B cell (primary cell): Measurements from ENCODE around the gene UMAD1. TPM values are rescaled to one million over a fixed set of nuclear protein-coding genes. Genes with fewer than 3 reads are reported as not detected.

Experiments
- ATAC-seq: fragments of 200-7000 bp; cut with Tn5 transposase; one replicate; pipeline ENCODE4 v1.10.0; 2021; ENCODE audit warnings: low read depth, mild to moderate bottlenecking, moderate number of reproducible peaks, moderate library complexity
- CTCF ChIA-PET: fragments of 350-600 bp; sonication (Branson Sonifier 250); formaldehyde crosslinking; loops from one replicate; lab custom pipeline; 2021; ENCODE audit warnings: antibody characterized with exemption, inconsistent platforms; lab: Charles Lee
- POLR2A ChIA-PET: fragments of 350-600 bp; sonication (Branson Sonifier 250); formaldehyde crosslinking; loops from one replicate; lab custom pipeline; 2021; ENCODE audit warnings: antibody characterized with exemption; lab: Charles Lee
- DNase-seq: peaks from one replicate; pipeline ENCODE4 v3.0.0; 2013
- H2AFZ ChIP-seq: 2 replicates; pipeline ENCODE4 v1.6.1; 2012; ENCODE audit warnings: mild to moderate bottlenecking, low read depth, low read length; ENCODE audit not compliant: insufficient read depth, poor library complexity, severe bottlenecking
- H3K27ac ChIP-seq, 2 donors: 1 replicate in 1 of 2; 2 replicates in 1 of 2; pipeline ENCODE4 v1.5.1; 2012 to 2013; ENCODE audit warnings: low read length in 2 of 2, mild to moderate bottlenecking in 2 of 2, moderate library complexity in 1 of 2
- H3K27me3 ChIP-seq, 4 experiments: fragments of 200-600 bp in 1 of 4; sonication (generic) in 1 of 4; replicated peaks in 1 of 4; 1 replicate in 2 of 4; 2 replicates in 2 of 4; pipeline versions ENCODE4 v1.6.1 to v1.7.0; 2013 to 2016; ENCODE audit warnings: low read length in 3 of 4, mild to moderate bottlenecking in 2 of 4, mixed read lengths in 1 of 4, moderate library complexity in 1 of 4; ENCODE audit not compliant: insufficient read depth in 4 of 4, control insufficient read depth in 3 of 4; ENCODE audit errors: control extremely low read depth in 1 of 4
- H3K36me3 ChIP-seq, 2 experiments: replicated peaks in 1 of 2; 1 replicate in 1 of 2; 2 replicates in 1 of 2; pipeline versions ENCODE4 v1.6.1 to v1.7.1; 2013; ENCODE audit warnings: low read length in 1 of 2; ENCODE audit not compliant: insufficient read depth in 2 of 2, control insufficient read depth in 1 of 2; ENCODE audit errors: control extremely low read depth in 1 of 2, extremely low read depth in 1 of 2
- H3K4me1 ChIP-seq, 2 donors: fragments of 200-600 bp in 1 of 2; sonication (generic) in 1 of 2; 1 replicate in 1 of 2; 2 replicates in 1 of 2; pipeline versions ENCODE4 v1.5.1 to v1.6.1; 2013 to 2017; ENCODE audit warnings: low read length in 2 of 2; ENCODE audit not compliant: control insufficient read depth in 2 of 2, insufficient read depth in 2 of 2
- H3K4me2 ChIP-seq: replicated peaks from 2 replicates; pipeline ENCODE3; 2012; ENCODE audit warnings: mild to moderate bottlenecking, low read depth, low read length; ENCODE audit not compliant: poor library complexity, severe bottlenecking
- H3K4me3 ChIP-seq, 5 experiments: fragments of 200-600 bp in 1 of 5; sonication (generic) in 1 of 5; 1 replicate in 3 of 5; 2 replicates in 2 of 5; pipeline versions ENCODE4 v1.5.1 to v1.7.0; 2011 to 2016; ENCODE audit warnings: low read length in 4 of 5, mild to moderate bottlenecking in 4 of 5, low read depth in 2 of 5, control low read depth in 1 of 5, moderate library complexity in 1 of 5; ENCODE audit not compliant: insufficient read depth in 1 of 5; ENCODE audit errors: control extremely low read depth in 1 of 5, extremely low read depth in 1 of 5
- H3K79me2 ChIP-seq: fragments of 200-600 bp; sonication (generic); one replicate; pipeline ENCODE4 v1.6.0; 2016; ENCODE audit warnings: low read length; ENCODE audit not compliant: control insufficient read depth, insufficient read depth
- H3K9ac ChIP-seq: fragments of 200-600 bp; sonication (generic); 2 replicates; pipeline ENCODE4 v1.6.1; 2017; ENCODE audit warnings: mild to moderate bottlenecking, low read length, moderate library complexity
- H3K9me3 ChIP-seq, 3 donors: one replicate each; pipeline versions ENCODE4 v1.6.1 to v1.7.1; 2013; ENCODE audit warnings: low read length in 2 of 3; ENCODE audit not compliant: control insufficient read depth in 2 of 3, insufficient read depth in 1 of 3; ENCODE audit errors: control extremely low read depth in 1 of 3
- H4K20me1 ChIP-seq: 2 replicates; pipeline ENCODE4 v1.6.0; 2012; ENCODE audit warnings: mild to moderate bottlenecking, low read length; ENCODE audit not compliant: insufficient read depth, control insufficient read depth, poor library complexity, severe bottlenecking
- H3K27ac Mint-ChIP-seq: one replicate; pipeline ENCODE4 v1.8.0; 2021; ENCODE audit warnings: mixed read lengths
- H3K27me3 Mint-ChIP-seq: one replicate; pipeline ENCODE4 v1.8.0; 2021; ENCODE audit warnings: mixed read lengths
- H3K4me1 Mint-ChIP-seq: one replicate; pipeline ENCODE4 v1.8.0; 2021; ENCODE audit warnings: mixed read lengths
- H3K4me3 Mint-ChIP-seq: one replicate; pipeline ENCODE4 v1.8.0; 2021; ENCODE audit warnings: mixed read lengths
- H3K9me3 Mint-ChIP-seq: one replicate; pipeline ENCODE4 v1.8.0; 2022; ENCODE audit warnings: mixed read lengths; ENCODE audit not compliant: insufficient read depth
- EZH2 ChIP-seq: IDR thresholded peaks from 2 replicates; pipeline ENCODE4 v1.6.1; 2012; ENCODE audit warnings: borderline replicate concordance, low read depth, mild to moderate bottlenecking, moderate library complexity, low read length; ENCODE audit not compliant: insufficient read depth, poor library complexity, severe bottlenecking
- WGBS: methylation state at CpG from one replicate; pipeline ENCODE4 v1.1.5; 2013; ENCODE audit warnings: missing lambda C conversion rate; ENCODE audit not compliant: insufficient coverage; 5-methylcytosine and 5-hydroxymethylcytosine counted together
- intact Hi-C: fragments of 100-400 bp; cut with micrococcal nuclease; formaldehyde crosslinking; loops from one replicate; pipeline ENCODE4 v1.10.0; 2022
- polyA plus RNA-seq: library from polyadenylated mRNA; depleted of rRNA; stranded (reverse); fragments of >200 nt; gene quantifications from 2 replicates; pipeline ENCODE4 v1.2.3, GENCODE V29; 2012
- total RNA-seq, 2 donors: library from RNA; stranded (reverse); fragments of 120-200 nt in 1 of 2; gene quantifications; 1 replicate in 1 of 2; 2 replicates in 1 of 2; pipeline versions ENCODE4 v1.2.3 to v1.2.4, GENCODE V29; 2013 to 2022
- TF ChIP-seq, protein P1 (sequence below): fragments of 200-600 bp; IDR thresholded peaks from one replicate; pipeline ENCODE4 v1.8.0; 2022; ENCODE audit warnings: antibody characterized with exemption, mild to moderate bottlenecking

Gene UMAD1
- total and polyA plus RNA-seq, 2 donors (not counting 1 experiment from before 2014, with no cell fraction given), result 11.6 to 25.9 TPM

DNA sequence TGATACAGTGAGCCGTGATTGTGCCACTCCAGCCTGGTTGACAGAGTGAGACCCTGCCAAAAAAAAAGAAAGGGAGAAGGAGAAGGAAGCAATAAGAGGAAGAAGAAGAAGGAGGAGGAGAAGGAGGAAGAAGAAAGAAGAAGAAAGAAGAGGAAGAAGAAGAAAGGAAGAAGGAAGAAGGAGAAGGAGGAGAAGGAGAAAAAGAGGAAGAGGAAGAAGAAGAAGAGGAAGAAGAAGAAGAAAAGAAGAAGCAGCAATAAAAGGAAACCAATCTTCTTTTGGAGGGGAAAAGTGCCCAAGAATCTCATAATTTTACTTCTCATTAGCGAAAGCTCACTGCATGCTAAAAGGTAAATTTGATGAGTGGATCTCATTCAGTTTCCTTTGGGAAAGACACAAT, 242.3 kb downstream of the UMAD1 start:
- Mint-ChIP-seq H3K9me3 (no peaks in the 10 kb centered on the region), H3K4me3 (no peak overlapping the region), H3K27me3 (no peaks in the 10 kb centered on the region), H3K27ac (peak overlapping the region; percentile 86), H3K4me1 (peaks cover 6% of the 10 kb centered on the region)
- Histone ChIP-seq H3K36me3 (no peaks in the 10 kb centered on the region), H3K27ac (peak overlapping the region in 1 of 2 donors; percentile 64), H3K4me3 (no peak overlapping the region), H3K79me2 (no peaks in the 10 kb centered on the region), H3K27me3 (no peaks in the 10 kb centered on the region), H3K9me3 (no peaks in the 10 kb centered on the region), H3K4me2 (no peak overlapping the region), H3K4me1 (peaks cover 15 to 20% of the 10 kb centered on the region in 2 donors), H2AFZ (no peak overlapping the region), H3K9ac (no peak overlapping the region), H4K20me1 (no peaks in the 10 kb centered on the region)
- ChIA-PET POLR2A (no interaction called here), CTCF (interaction anchor here (1.0 kb wide), 1 partner anchor 9 kb away, joined by 3 read pairs; no protein-coding TSS in a partner anchor)
- intact Hi-C loops, result no loop called here
- TF ChIP-seq, protein P1, sequence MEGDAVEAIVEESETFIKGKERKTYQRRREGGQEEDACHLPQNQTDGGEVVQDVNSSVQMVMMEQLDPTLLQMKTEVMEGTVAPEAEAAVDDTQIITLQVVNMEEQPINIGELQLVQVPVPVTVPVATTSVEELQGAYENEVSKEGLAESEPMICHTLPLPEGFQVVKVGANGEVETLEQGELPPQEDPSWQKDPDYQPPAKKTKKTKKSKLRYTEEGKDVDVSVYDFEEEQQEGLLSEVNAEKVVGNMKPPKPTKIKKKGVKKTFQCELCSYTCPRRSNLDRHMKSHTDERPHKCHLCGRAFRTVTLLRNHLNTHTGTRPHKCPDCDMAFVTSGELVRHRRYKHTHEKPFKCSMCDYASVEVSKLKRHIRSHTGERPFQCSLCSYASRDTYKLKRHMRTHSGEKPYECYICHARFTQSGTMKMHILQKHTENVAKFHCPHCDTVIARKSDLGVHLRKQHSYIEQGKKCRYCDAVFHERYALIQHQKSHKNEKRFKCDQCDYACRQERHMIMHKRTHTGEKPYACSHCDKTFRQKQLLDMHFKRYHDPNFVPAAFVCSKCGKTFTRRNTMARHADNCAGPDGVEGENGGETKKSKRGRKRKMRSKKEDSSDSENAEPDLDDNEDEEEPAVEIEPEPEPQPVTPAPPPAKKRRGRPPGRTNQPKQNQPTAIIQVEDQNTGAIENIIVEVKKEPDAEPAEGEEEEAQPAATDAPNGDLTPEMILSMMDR, result peak; percentile 22
- no peak for TF ChIP-seq EZH2
- 100% methylated on average over 1 of the region's 2 CpGs for WGBS
- no peak for ATAC-seq
- DNase-seq, result no peak

DNA sequence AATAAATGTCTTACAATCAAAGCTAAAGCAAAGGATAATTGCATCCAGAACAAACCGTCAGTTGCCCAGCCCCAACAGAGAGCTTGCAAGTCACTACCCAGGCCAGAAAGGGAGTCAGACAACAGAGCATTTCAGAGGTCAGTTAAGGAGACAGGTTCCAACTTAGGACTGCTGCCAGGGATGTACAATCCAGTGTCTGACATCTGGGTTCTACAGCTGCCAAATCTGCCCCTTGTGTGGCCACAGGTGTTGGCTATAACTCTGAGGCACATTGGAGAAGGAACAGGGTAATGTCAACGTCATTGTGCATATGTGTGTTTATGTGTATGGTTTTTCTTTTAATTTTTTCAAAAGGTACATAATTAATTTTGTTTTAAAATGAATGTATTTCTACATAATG, 242.8 kb downstream of the UMAD1 start:
- Mint-ChIP-seq H3K27me3 (no peaks in the 10 kb centered on the region), H3K4me3 (no peak overlapping the region), H3K27ac (no peak overlapping the region), H3K4me1 (peaks cover 6% of the 10 kb centered on the region), H3K9me3 (no peaks in the 10 kb centered on the region)
- intact Hi-C loops, result no loop called here
- Histone ChIP-seq H2AFZ (no peak overlapping the region), H3K36me3 (no peaks in the 10 kb centered on the region), H3K4me3 (no peak overlapping the region), H3K27me3 (no peaks in the 10 kb centered on the region), H3K9ac (no peak overlapping the region), H3K9me3 (no peaks in the 10 kb centered on the region), H3K4me1 (peaks cover 15 to 20% of the 10 kb centered on the region in 2 donors), H4K20me1 (no peaks in the 10 kb centered on the region), H3K4me2 (peak overlapping the region; percentile 3), H3K27ac (peak overlapping the region in 1 of 2 donors; percentile 64), H3K79me2 (no peaks in the 10 kb centered on the region)
- DNase-seq (no peak), ATAC-seq (no peak)
- ChIA-PET CTCF (interaction anchor here (1.0 kb wide), 1 partner anchor 10 kb away, joined by 3 read pairs; no protein-coding TSS in a partner anchor), POLR2A (no interaction called here)
- no peak for TF ChIP-seq EZH2
- TF ChIP-seq, protein P1, result no peak
- WGBS, result 100% methylated on average over 1 of the region's 2 CpGs
